ENCODE results near the gene GAGE12J. TPM values are rescaled to one million over a fixed set of nuclear protein-coding genes. Genes with fewer than 3 reads are reported as not detected.
"Not testable (repeated sequence)": the region's sequence is repeated elsewhere in the genome, so short reads cannot be mapped to it uniquely, and the experiment has no call there.

Gene GAGE12J
- total RNA-seq, 1 experiment from 2014 or later: not detected

DNA sequence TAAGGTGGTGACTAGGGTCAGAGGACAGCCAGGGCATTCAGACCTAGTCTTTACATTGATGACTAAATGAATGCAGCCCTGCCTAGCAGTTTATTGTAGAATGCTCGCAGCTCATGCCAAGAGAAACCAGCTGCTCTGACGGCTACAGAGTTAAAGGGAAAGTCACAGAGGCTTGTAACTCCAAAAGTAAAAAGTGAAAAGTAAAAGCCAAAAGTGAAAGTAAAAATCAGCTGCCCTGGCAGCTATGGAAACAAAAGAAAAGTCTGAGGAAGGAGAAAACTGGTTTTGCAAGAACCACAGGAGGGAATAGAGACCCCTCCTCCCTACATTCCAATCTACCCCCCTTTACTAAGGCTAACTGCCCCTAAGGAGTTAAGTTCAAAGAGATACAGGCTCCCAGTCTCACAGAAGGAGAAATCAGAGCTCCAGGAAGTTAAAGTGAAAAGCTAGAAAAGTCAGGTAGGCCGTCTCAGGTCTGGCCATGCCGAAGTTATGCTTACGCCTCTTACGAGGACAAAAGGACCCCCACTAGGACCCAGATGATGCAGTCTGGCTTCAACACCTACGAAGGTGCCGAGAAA lies 12.3 kb upstream of the GAGE12J start:
- DNase-seq (ENCODE audit: low read depth): peak; percentile 29

DNA sequence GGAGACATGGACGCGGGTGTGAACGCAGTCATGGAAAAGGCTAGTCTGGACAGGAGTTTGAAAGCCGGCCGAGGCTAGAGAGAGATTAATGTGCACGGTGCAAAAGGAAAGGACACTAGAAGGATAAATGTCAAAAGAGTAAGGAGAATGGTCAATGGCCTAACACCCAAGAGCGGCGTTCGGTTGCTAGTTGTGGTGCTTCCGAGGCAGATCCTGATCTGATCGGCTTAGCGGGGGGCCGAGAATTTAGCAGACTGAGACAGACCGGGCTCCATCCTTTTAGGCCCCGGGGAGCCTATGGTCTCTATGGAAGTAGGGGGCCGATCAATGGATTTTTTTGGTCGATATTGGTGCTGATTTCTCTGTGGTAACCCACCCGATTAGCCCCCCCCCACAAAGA lies 11.5 kb upstream of the GAGE12J start:
- no peak for DNase-seq (ENCODE audit: low read depth)

DNA sequence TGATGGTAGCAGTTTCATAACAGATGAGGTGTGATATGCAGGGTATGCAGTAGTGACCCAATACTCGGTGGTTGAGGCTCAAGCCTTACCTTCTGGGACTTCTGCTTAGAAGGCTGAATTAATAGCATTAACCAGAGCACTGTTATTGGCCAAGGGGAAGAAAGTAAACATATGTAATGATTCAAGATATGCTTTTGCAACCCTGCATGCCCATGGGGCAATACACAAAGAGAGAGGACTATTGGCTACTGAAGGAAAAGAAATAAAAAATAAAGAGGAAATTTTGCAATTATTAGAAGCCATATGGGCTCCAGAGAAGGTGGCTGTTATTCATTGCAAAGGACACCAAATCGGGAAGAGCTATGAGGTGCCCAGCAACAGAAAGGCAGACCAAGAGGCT lies 9.7 kb upstream of the GAGE12J start:
- no peak for DNase-seq (ENCODE audit: low read depth)

DNA sequence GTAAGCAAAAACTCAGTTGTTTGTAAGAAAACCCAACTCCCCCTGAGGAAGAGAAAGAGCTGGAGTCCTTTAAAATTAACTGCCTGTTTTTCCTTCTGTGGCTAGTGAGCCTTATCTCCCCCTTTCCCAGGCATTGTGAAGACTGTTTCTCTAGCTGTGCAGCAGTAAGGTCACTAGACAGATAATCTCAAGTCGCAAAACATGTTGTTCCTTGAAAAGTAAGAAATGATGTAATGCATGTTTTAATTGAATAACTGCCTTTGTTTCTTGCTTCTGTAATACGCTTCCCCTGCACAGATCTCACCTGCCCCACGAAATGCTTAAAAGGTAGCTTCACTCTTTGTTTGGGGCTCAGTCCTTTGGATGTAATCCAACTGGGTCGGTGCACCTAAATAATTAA lies 5.8 kb upstream of the GAGE12J start:
- DNase-seq (ENCODE audit: low read depth): no peak

DNA sequence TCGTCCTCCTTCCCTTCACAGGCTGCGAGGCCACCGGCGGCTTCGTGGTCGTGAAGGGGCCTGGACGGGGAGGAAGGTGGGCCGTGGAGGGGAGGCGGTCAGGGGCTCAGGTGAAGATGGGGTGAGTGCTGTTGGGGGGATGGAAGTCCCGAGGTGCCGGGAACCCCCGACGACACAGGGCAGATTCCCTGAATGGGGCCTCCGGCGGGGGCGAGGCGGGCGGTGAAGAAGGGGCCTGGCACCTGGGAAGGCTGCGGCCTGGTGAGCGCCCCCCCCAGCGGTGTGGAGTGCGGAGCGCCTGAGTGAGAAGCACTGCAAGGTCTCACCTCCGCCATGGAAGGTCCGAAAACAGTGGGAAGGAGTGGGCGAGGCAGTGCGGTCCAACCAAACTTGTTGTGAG lies 429 bp downstream of the GAGE12J start:
- DNase-seq (ENCODE audit: low read depth): not testable (repeated sequence)

DNA sequence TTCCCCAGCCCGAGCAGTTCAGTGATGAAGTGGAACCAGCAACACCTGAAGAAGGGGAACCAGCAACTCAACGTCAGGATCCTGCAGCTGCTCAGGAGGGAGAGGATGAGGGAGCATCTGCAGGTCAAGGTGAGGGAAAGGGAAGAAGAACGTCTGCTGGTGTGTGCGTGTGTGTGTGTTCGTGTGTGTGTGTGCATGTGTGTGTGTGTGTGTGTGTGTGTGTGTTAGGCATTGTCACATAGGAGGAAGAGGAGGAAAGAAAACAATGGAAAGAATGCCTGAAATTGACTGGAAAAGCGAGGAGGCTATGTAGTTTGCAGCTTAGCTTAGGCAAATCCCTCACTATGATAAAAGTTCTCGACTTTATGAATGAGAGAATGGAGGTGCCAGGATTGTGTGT lies 1.9 kb downstream of the GAGE12J start:
- not testable (repeated sequence) for DNase-seq (ENCODE audit: low read depth)

DNA sequence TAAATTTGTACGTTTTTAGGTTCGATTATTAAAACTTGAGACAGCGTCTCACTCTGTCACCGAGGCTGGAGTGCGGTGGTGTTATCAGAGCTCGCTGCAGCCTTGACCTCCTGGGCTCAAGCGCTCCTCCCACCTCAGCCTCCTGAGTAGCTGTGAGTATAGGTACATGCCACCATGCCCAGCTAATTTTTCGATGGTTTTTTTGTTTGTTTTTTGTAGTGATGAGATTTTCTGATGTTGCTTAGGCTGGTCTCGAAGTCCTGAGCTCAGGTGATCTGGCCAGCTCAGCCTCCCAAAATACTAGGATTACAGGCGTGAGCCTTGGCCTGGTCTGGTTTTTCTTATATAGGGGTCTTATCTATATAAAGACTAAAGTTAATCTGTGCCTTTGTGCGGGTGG lies 8.6 kb downstream of the GAGE12J start:
- not testable (repeated sequence) for DNase-seq (ENCODE audit: low read depth)

DNA sequence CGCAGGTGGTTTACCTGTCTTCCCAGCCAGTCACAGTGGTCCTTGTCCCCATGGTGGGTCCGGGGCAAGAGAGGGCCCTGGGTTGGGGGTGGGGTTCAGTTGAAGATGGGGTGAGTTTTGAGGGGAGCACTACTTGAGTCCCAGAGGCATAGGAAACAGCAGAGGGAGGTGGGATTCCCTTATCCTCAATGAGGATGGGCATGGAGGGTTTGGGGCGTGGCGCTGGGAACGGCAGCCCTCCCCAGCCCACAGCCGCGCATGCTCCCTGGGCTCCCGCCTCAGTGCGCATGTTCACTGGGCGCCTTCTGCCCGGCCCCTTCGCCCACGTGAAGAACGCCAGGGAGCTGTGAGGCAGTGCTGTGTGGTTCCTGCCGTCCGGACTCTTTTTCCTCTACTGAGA lies 9.4 kb downstream of the GAGE12J start, which contains the start of gene GAGE13:
TSS of gene GAGE13 (plus strand) at position 301 of the 400 bp plus-strand sequence. CDS start 1,156 bp downstream, outside the sequence.
- DNase-seq (ENCODE audit: low read depth): not testable (repeated sequence)

DNA sequence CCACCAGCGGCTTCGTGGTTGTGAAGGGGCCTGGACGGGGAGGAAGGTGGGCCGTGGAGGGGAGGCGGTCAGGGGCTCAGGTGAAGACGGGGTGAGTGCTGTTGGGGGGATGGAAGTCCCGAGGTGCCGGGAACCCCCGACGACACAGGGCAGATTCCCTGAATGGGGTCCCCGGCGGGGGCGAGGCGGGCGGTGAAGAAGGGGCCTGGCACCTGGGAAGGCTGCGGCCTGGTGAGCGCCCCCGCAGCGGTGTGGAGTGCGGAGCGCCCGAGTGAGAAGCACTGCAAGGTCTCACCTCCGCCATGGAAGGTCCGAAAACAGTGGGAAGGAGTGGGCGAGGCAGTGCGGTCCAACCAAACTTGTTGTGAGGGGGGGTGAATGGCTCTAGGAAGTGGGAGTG lies 10.0 kb downstream of the GAGE12J start:
- not testable (repeated sequence) for DNase-seq (ENCODE audit: low read depth)

DNA sequence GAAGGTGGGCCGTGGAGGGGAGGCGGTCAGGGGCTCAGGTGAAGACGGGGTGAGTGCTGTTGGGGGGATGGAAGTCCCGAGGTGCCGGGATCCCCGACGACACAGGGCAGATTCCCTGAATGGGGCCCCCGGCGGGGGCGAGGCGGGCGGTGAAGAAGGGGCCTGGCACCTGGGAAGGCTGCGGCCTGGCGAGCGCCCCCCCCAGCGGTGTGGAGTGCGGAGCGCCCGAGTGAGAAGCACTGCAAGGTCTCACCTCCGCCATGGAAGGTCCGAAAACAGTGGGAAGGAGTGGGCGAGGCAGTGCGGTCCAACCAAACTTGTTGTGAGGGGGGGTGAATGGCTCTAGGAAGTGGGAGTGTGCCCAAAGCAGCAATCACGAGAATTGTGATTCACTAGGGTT lies 19.6 kb downstream of the GAGE12J start:
- not testable (repeated sequence) for DNase-seq (ENCODE audit: low read depth)

DNA sequence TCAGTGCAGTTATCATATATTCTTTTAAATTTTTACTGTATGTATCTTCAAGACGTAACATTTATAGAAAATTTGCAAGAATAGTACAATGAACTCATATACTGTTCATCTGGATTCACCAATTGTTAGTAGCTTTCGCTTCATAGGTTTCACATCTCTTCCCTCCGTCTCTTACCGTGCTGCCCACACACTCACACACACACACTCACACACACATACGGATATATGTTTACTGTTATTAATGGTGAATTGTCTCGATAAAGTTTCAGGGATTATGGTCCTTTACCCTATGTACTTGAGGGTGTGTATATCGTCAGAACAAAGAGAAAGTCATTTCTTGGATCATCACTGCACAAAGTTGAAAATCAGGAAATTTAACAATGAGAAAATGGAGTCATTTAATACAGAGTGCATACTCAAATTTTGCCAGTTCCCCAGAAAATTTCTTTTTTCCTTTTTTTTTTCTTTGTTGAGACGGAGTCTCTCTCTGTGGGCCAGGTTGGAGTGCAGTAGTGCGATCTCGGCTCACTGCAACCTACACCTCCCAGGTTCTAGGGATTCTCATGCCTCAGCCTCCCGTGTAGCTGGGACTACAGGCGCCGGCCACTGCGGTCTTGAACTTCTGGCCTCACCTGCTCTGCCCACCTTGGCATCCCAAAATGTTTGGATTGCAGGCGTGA lies 22.8 kb downstream of the GAGE12J start:
- not testable (repeated sequence) for DNase-seq (ENCODE audit: low read depth)

DNA sequence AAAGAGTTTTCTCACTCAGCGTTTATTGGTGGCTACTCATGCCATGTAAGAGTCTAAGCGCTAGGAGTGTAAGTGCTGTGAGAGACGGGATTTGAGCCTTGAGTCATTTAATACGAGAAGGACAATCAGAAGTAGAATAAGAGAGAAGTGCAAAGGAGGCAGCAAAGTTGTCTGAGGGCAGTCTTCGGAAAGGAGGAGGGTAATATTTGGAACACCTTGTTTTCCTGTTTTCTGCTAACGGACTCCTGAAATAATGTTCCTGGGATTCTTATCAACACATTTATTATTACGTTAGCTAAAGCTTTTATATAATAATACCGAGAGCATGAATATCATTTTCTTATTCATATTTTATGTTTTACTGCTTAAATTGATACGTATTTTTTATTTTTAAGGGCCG lies 23.6 kb downstream of the GAGE12J start:
- not testable (repeated sequence) for DNase-seq (ENCODE audit: low read depth)

DNA sequence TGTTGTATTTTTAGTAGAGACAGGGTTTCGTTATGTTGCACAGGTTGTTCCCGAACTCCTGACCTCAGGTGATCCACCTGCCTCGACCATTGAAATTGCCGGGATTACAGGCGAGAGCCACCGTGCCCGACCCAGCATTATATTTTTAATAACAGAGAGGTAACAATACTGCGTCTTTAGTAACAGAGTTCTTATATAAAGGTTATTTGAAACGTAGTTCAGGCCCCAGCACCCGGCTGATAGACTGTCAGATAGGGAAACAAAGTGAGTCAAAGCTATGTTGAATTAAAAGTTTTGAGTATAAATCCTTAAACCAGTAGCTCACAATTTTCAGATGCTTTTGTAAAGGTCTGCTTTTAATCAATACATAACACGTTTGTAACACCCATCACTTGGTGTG lies 24.3 kb downstream of the GAGE12J start:
- DNase-seq (ENCODE audit: low read depth): not testable (repeated sequence)

Other genes starting within 250 kb of the GAGE12J start
- gene PRAF2, start 248.0 kb upstream of the GAGE12J start, total RNA-seq (2014; rRNA removed): 17.5 and 18.5 TPM in 2 replicates
- 44.9 and 52.1 TPM in 2 replicates for gene WDR45, start 242.2 kb upstream of the GAGE12J start, total RNA-seq (2014; rRNA removed)
- gene GPKOW, start 198.3 kb upstream of the GAGE12J start, total RNA-seq (2014; rRNA removed): 25.4 and 26.2 TPM in 2 replicates
- gene MAGIX, start 159.3 kb upstream of the GAGE12J start, total RNA-seq (2014; rRNA removed): 3.8 and 4.0 TPM in 2 replicates
- 61.6 and 83.5 TPM in 2 replicates for gene PLP2, start 150.1 kb upstream of the GAGE12J start, total RNA-seq (2014; rRNA removed)
- gene PRICKLE3, start 135.7 kb upstream of the GAGE12J start, total RNA-seq (2014; rRNA removed): 8.1 and 8.5 TPM in 2 replicates
- 1.4 and 2.0 TPM in 2 replicates for gene SYP, start 121.8 kb upstream of the GAGE12J start, total RNA-seq (2014; rRNA removed)
- not detected in 2 replicates for gene CACNA1F, start 88.7 kb upstream of the GAGE12J start, total RNA-seq (2014; rRNA removed)
- 11.2 and 11.8 TPM in 2 replicates for gene CCDC22, start 86.6 kb upstream of the GAGE12J start, total RNA-seq (2014; rRNA removed)
- 0.13 TPM in 1 of 2 replicates, not detected in the other for gene FOXP3, start 57.3 kb upstream of the GAGE12J start, total RNA-seq (2014; rRNA removed)
- 6.1 and 6.9 TPM in 2 replicates for gene PPP1R3F, start 52.2 kb upstream of the GAGE12J start, total RNA-seq (2014; rRNA removed)
- not detected in 2 replicates for gene GAGE10, start 18.4 kb upstream of the GAGE12J start, total RNA-seq (2014; rRNA removed)
- gene GAGE13, start 9.5 kb downstream of the GAGE12J start, total RNA-seq (2014; rRNA removed): not detected in 2 replicates
- gene GAGE12C, start 210.1 kb downstream of the GAGE12J start, total RNA-seq (2014; rRNA removed): not detected in 2 replicates
- not detected in 2 replicates for gene GAGE12D, start 219.7 kb downstream of the GAGE12J start, total RNA-seq (2014; rRNA removed)
- gene GAGE12E, start 229.3 kb downstream of the GAGE12J start, total RNA-seq (2014; rRNA removed): not detected in 2 replicates
- gene GAGE12F, start 238.8 kb downstream of the GAGE12J start, total RNA-seq (2014; rRNA removed): not detected in 2 replicates
- not detected in 2 replicates for gene GAGE12G, start 248.4 kb downstream of the GAGE12J start, total RNA-seq (2014; rRNA removed)